ENCODE data around the gene GORASP1. TPM values are rescaled to one million over a fixed set of nuclear protein-coding genes. Genes with fewer than 3 reads are reported as not detected.

The GORASP1 gene
- total and polyA plus RNA-seq, 10 donors: 20.6 to 74.5 (median 62.2) TPM

DNA sequence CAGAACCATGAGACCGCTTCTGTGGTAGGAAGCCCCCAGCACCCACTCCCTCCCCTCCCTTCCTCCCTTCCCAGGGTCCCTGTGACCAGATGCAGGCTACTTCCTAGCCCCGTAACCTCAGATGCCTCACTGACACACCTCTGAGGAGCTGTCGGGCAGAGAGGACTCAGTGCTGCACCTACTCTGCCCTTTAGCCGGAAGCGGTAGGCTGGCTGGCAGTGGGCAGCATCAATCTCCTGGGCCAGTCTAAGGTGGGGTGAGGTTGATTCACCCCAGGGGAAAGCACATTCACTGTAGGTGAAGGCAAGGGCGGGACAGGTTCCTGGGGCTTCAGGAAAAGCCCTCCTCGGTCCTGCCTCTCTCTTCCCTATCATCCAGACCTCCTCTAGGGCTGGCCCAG, 26.9 kb upstream of the GORASP1 start:
- no peak for TF ChIP-seq POLR2AphosphoS5 (IDR thresholded peaks at IDR 0.05)
- TF ChIP-seq, protein P1, sequence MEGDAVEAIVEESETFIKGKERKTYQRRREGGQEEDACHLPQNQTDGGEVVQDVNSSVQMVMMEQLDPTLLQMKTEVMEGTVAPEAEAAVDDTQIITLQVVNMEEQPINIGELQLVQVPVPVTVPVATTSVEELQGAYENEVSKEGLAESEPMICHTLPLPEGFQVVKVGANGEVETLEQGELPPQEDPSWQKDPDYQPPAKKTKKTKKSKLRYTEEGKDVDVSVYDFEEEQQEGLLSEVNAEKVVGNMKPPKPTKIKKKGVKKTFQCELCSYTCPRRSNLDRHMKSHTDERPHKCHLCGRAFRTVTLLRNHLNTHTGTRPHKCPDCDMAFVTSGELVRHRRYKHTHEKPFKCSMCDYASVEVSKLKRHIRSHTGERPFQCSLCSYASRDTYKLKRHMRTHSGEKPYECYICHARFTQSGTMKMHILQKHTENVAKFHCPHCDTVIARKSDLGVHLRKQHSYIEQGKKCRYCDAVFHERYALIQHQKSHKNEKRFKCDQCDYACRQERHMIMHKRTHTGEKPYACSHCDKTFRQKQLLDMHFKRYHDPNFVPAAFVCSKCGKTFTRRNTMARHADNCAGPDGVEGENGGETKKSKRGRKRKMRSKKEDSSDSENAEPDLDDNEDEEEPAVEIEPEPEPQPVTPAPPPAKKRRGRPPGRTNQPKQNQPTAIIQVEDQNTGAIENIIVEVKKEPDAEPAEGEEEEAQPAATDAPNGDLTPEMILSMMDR (IDR thresholded peaks at IDR 0.05 in 8 of 11, conservative IDR thresholded peaks at IDR 0.05 in 3 of 11): no peak
- TF ChIP-seq POLR2A (IDR thresholded peaks at IDR 0.05): no peak
- Histone ChIP-seq H3K36me3 (peaks cover 0 to 48% (median 3%) of the 10 kb centered on the region in 6 donors), H3K4me3 (no peak overlapping the region), H3K27ac (peak overlapping the region in 1 of 8 donors; percentile 47), H3K9me3 (no peaks in the 10 kb centered on the region), H3K27me3 (replicated peaks in 1 of 7) (no peaks in the 10 kb centered on the region), H3K4me1 (peaks cover 8 to 40% (median 21%) of the 10 kb centered on the region in 6 donors)
- peak; percentile 63 for DNase-seq
- intact Hi-C loops (cut with DNase I; ENCODE audit: low total_unique reads): no loop called here
- WGBS, 5 donors: 74 to 94% (median 78%) methylated on average over 5 to 7 of the region's 7 CpGs

DNA sequence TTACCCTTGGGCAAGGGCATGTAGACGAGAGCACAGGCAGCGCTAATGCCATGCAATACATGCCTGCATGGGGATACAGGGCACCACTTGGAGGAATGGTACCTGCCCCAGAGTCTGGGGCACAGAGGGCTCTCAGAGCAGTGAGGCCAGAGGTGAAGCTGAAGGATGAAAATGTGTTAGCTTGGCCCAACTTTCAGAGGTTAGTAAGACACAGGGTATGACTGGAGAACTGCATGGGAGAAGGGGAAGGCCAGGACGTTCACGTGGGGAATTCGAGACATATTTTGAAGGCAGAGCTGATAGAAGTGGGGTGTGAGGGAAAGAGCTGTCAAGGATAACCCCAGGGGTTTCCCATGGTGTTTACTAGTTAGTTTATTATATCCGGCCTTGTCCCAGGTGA, 26.4 kb upstream of the GORASP1 start:
- Histone ChIP-seq H3K4me3 (no peak overlapping the region), H3K36me3 (peaks cover 0 to 50% (median 3%) of the 10 kb centered on the region in 6 donors), H3K27me3 (replicated peaks in 1 of 7) (no peaks in the 10 kb centered on the region), H3K9me3 (no peaks in the 10 kb centered on the region), H3K27ac (no peak overlapping the region), H3K4me1 (peaks cover 8 to 37% (median 21%) of the 10 kb centered on the region in 6 donors)
- no peak for TF ChIP-seq POLR2AphosphoS5 (IDR thresholded peaks at IDR 0.05)
- TF ChIP-seq, protein P1 (IDR thresholded peaks at IDR 0.05 in 8 of 11, conservative IDR thresholded peaks at IDR 0.05 in 3 of 11): no peak
- TF ChIP-seq POLR2A (IDR thresholded peaks at IDR 0.05): no peak
- WGBS, 5 donors: 73 to 88% (median 75%) methylated on average over 6 of the region's 6 CpGs
- DNase-seq: peak; percentile 30
- intact Hi-C loops (cut with DNase I; ENCODE audit: low total_unique reads): no loop called here

DNA sequence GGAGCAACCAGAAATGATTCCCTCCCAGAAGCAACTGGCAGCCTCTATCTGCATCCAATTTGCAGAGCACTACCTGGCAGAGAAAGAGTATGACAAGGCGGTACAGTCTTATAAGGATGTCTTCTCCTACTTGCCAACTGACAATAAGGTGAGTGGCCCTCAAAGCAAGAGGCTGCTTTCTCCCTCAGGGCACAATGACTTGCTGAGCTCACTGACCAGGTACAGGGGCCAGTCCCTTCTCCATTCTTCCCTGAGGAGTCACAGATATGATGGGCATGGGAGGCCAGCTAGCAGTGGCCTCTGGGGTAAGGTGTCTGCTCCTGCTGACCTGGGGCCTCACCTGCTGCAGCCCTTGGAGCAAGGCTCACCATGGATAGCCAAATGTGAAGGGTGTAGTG, 25.7 kb upstream of the GORASP1 start:
- 88 to 100% (median 97%) methylated on average over 1 of the region's 1 CpG for whole genome bisulfite sequencing, 5 donors
- intact Hi-C loops (cut with DNase I; ENCODE audit: low total_unique reads): no loop called here
- H3K27ac ChIP-seq: no peak overlapping the region
- no peaks in the 10 kb centered on the region for H3K9me3 ChIP-seq
- peaks cover 10 to 41% (median 21%) of the 10 kb centered on the region in 6 donors for H3K4me1 ChIP-seq
- TF ChIP-seq, protein P1 (IDR thresholded peaks at IDR 0.05 in 8 of 11, conservative IDR thresholded peaks at IDR 0.05 in 3 of 11): no peak
- no peak for TF ChIP-seq POLR2A (IDR thresholded peaks at IDR 0.05)
- no peak for TF ChIP-seq POLR2AphosphoS5 (IDR thresholded peaks at IDR 0.05)
- no peak overlapping the region for H3K4me3 ChIP-seq
- H3K27me3 ChIP-seq (replicated peaks in 1 of 7): no peaks in the 10 kb centered on the region
- H3K36me3 ChIP-seq: peaks cover 0 to 50% (median 3%) of the 10 kb centered on the region in 6 donors
- peak; percentile 40 for DNase-seq

DNA sequence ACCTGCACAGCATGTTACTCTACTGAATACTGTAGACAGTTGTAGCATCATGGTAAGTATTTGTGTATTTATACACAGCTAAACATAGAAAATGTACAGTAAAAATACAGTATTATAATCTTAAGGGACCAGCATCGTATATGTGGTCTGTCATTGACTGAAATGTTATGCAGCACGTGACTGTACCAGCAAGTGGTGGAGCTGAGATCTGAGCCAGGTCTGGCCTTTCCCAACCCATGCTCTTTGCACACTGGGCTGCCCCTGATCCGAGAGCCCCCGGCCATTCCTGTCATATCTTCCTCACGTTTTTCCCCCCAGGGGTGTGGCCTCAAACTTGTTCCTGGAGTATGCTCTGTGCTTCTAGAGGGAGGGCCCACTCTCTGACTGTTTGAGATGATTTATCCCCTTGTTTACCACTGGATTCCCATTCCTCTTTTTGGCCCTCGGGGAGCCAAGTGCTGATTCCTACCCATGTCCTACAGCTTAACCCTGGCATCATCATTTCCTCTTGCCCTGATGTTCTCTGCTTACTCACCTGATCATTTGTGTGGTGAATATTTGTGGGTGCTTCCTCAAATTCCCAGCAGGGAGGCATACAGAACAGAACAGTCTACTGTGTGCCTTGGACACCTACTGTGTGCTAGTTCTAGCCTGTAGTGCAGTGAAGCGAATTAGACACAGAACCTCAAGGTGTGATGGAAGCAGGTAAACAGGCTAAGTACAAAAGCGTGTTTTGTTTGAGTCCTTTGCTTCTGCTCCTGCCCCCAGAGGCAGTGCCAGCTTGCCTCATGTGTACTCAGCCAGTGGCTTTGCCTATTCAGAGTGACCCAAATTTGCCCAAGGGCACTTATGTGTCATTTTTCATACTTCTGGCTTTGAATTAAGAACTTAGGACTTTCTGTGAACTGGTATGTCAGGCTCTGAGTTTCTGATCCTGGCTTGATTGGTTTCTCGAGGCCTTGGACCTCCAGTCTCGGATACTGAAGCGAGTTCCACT, 25.0 kb upstream of the GORASP1 start:
- intact Hi-C loops (cut with DNase I; ENCODE audit: low total_unique reads): no loop called here
- Histone ChIP-seq H3K27ac (no peak overlapping the region), H3K4me1 (peaks cover 17 to 48% (median 26%) of the 10 kb centered on the region in 6 donors), H3K9me3 (no peaks in the 10 kb centered on the region), H3K27me3 (replicated peaks in 1 of 7) (no peaks in the 10 kb centered on the region), H3K36me3 (peaks cover 0 to 43% (median 2%) of the 10 kb centered on the region in 6 donors), H3K4me3 (no peak overlapping the region)
- no peak for TF ChIP-seq POLR2AphosphoS5 (IDR thresholded peaks at IDR 0.05)
- TF ChIP-seq, protein P1 (IDR thresholded peaks at IDR 0.05 in 8 of 11, conservative IDR thresholded peaks at IDR 0.05 in 3 of 11): no peak
- no peak for TF ChIP-seq POLR2A (IDR thresholded peaks at IDR 0.05)
- 83 to 87% (median 86%) methylated on average over 11 of the region's 11 CpGs for WGBS, 5 donors
- DNase-seq: peak; percentile 29

Data from spleen (tissue), 11 donors.